Breast epithelium (tissue), 4 donors: Measurements from ENCODE around the gene ARID1B. TPM values are rescaled to one million over a fixed set of nuclear protein-coding genes. Genes with fewer than 3 reads are reported as not detected.

ENCODE experiments used
- DNase-seq, 2 donors: peaks; one replicate each; pipeline ENCODE4 v3.0.0-alpha.2; 2019; ENCODE audit warnings: low spot score in 2 of 2
- H3K27ac ChIP-seq, 2 donors: fragments of 200-600 bp; sonication (generic) in 1 of 2; one replicate each; pipeline ENCODE4 v1.5.1; 2016 to 2019; ENCODE audit warnings: mild to moderate bottlenecking in 1 of 2
- H3K27me3 ChIP-seq, 2 donors: fragments of 200-600 bp; sonication (generic) in 1 of 2; one replicate each; pipeline versions ENCODE4 v1.5.1 to v1.6.0; 2017 to 2019; ENCODE audit warnings: control low read depth in 1 of 2, mild to moderate bottlenecking in 1 of 2
- H3K36me3 ChIP-seq: fragments of 200-600 bp; one replicate; pipeline ENCODE4 v1.5.1; 2019
- H3K4me1 ChIP-seq, 2 donors: fragments of 200-600 bp; sonication (generic); one replicate each; pipeline ENCODE4 v1.5.1; 2016 to 2019; ENCODE audit warnings: control low read depth in 1 of 2
- H3K4me3 ChIP-seq, 3 donors: fragments of 200-600 bp; sonication (generic); 1 replicate in 2 of 3; 2 replicates in 1 of 3; pipeline ENCODE4 v1.5.1; 2016 to 2019; ENCODE audit warnings: mild to moderate bottlenecking in 3 of 3, moderate library complexity in 2 of 3
- H3K9me3 ChIP-seq, 2 donors: fragments of 200-600 bp; sonication (generic) in 1 of 2; one replicate each; pipeline ENCODE4 v1.5.1; 2016 to 2019; ENCODE audit warnings: control low read depth in 1 of 2
- POLR2A ChIP-seq: fragments of 450-650 bp; IDR thresholded peaks from one replicate; pipeline ENCODE4 v1.6.1; 2016; ENCODE audit warnings: antibody characterized with exemption, mild to moderate bottlenecking, moderate library complexity
- POLR2AphosphoS5 ChIP-seq, 3 donors: sonication (generic); formaldehyde crosslinking; IDR thresholded peaks; one replicate each; pipeline ENCODE4 v1.6.1; 2017; ENCODE audit warnings: antibody characterized with exemption in 3 of 3
- intact Hi-C: fragments of 100-400 bp; cut with DNase I; formaldehyde crosslinking; loops from one replicate; pipeline ENCODE4 v1.15.1; 2023; ENCODE audit warnings: low total_unique reads
- total RNA-seq, 3 donors: library from RNA; depleted of rRNA; stranded (reverse); fragments of >200 nt; gene quantifications; one replicate each; pipeline ENCODE4 v1.1.0, GENCODE V29; 2016
- TF ChIP-seq, protein P1 (sequence below), 3 donors: fragments of 450-650 bp; IDR thresholded peaks; one replicate each; pipeline ENCODE4 v1.5.1; 2016 to 2017; ENCODE audit warnings: antibody characterized with exemption in 3 of 3, mild to moderate bottlenecking in 3 of 3, moderate library complexity in 3 of 3

ARID1B gene
- total RNA-seq, 3 donors from 2014 or later: 99.9 to 205 (median 131) TPM

GRCh38 chr6:156916130-156916801, 139.1 kb downstream of the ARID1B start:
- H3K9me3 ChIP-seq: no peaks in the 10 kb centered on the region
- no peak overlapping the region for H3K27ac ChIP-seq
- DNase-seq: no peak
- no peaks in the 10 kb centered on the region for H3K27me3 ChIP-seq
- no peak overlapping the region for H3K4me3 ChIP-seq
- H3K36me3 ChIP-seq: no peaks in the 10 kb centered on the region
- no peak for TF ChIP-seq POLR2A
- TF ChIP-seq, protein P1, sequence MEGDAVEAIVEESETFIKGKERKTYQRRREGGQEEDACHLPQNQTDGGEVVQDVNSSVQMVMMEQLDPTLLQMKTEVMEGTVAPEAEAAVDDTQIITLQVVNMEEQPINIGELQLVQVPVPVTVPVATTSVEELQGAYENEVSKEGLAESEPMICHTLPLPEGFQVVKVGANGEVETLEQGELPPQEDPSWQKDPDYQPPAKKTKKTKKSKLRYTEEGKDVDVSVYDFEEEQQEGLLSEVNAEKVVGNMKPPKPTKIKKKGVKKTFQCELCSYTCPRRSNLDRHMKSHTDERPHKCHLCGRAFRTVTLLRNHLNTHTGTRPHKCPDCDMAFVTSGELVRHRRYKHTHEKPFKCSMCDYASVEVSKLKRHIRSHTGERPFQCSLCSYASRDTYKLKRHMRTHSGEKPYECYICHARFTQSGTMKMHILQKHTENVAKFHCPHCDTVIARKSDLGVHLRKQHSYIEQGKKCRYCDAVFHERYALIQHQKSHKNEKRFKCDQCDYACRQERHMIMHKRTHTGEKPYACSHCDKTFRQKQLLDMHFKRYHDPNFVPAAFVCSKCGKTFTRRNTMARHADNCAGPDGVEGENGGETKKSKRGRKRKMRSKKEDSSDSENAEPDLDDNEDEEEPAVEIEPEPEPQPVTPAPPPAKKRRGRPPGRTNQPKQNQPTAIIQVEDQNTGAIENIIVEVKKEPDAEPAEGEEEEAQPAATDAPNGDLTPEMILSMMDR (IDR thresholded peaks at IDR 0.05): no peak
- no peak for TF ChIP-seq POLR2AphosphoS5 (IDR thresholded peaks at IDR 0.05)
- no peaks in the 10 kb centered on the region for H3K4me1 ChIP-seq
- intact Hi-C loops: no loop called here

- no peak overlapping the region for H3K27ac ChIP-seq
Observed at GRCh38 chr6:156917213-156917612, 140.0 kb downstream of the ARID1B start.

DNA sequence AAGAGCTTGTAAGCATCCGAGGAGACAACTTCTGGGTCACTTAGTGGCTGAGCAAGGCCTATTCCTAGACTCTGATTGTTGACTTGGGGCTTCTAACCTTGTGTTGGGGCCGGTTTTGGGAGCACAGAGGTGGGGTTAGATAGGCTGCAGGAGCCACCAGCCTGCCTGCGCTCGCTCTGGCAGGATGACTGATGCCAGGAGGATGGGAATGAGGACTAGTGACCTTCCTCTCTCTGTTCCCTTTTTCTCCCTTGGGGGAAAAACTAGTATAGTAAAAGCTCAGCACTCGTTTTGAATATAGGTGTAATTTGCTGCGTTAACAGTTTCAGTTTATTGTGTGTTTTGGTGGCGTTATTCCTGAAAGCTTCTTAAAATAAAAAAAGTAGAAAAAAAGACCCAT, 141.5 kb downstream of the ARID1B start:
- no peaks in the 10 kb centered on the region for H3K4me1 ChIP-seq
- H3K9me3 ChIP-seq: no peaks in the 10 kb centered on the region
- no peaks in the 10 kb centered on the region for H3K27me3 ChIP-seq
- no peak overlapping the region for H3K27ac ChIP-seq
- no peaks in the 10 kb centered on the region for H3K36me3 ChIP-seq
- H3K4me3 ChIP-seq: no peak overlapping the region
- TF ChIP-seq POLR2AphosphoS5 (IDR thresholded peaks at IDR 0.05) (no peak), POLR2A (no peak)
- TF ChIP-seq, protein P1 (IDR thresholded peaks at IDR 0.05): no peak
- no peak for DNase-seq
- intact Hi-C loops: no loop called here

More at GRCh38 chr6:156917213-156917612, 140.0 kb downstream of the ARID1B start:
- TF ChIP-seq POLR2AphosphoS5 (IDR thresholded peaks at IDR 0.05): no peak
- TF ChIP-seq, protein P1 (IDR thresholded peaks at IDR 0.05): no peak
- TF ChIP-seq POLR2A: no peak
- Histone ChIP-seq H3K9me3 (no peaks in the 10 kb centered on the region), H3K36me3 (no peaks in the 10 kb centered on the region), H3K27me3 (no peaks in the 10 kb centered on the region), H3K4me1 (no peaks in the 10 kb centered on the region), H3K4me3 (no peak overlapping the region)
- intact Hi-C loops: no loop called here
- DNase-seq: no peak

GRCh38 chr6:156919370-156919769, 142.2 kb downstream of the ARID1B start:
- H3K27ac ChIP-seq: no peak overlapping the region
- no peaks in the 10 kb centered on the region for H3K36me3 ChIP-seq
- no peak overlapping the region for H3K4me3 ChIP-seq
- TF ChIP-seq POLR2AphosphoS5 (IDR thresholded peaks at IDR 0.05): no peak
- TF ChIP-seq, protein P1 (IDR thresholded peaks at IDR 0.05): no peak
- no peak for TF ChIP-seq POLR2A
- H3K27me3 ChIP-seq: no peaks in the 10 kb centered on the region
- no peaks in the 10 kb centered on the region for H3K4me1 ChIP-seq
- no peak for DNase-seq
- intact Hi-C loops: no loop called here
- H3K9me3 ChIP-seq: no peaks in the 10 kb centered on the region

DNA sequence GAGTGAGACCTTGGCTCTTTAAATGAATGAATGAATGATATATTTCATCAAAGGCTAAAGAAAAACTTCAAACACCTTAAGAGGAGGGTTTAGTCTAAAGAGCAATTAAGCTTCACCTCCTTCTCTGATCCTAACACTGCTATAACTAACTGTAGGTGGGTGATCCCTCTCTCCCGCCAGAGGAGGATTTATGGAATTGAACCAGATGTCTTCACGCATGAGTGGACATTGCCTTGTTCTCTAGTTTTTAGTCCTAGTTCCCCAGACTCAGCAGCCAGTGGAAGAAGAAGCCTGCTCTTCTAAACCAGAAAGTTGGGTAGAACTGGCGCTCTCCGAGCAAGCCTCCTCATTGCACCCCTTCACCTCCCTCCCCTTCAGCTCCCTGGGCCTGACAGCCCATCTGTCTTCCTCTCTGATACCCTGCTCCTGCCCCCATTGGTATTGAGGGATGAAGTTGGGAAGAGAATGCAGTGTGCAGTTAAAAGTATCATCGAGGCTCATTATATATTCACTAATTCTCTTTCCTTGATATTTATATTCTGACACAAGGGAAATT, 142.7 kb downstream of the ARID1B start:
- Histone ChIP-seq H3K27me3 (no peaks in the 10 kb centered on the region), H3K4me1 (no peaks in the 10 kb centered on the region), H3K4me3 (no peak overlapping the region), H3K36me3 (no peaks in the 10 kb centered on the region), H3K27ac (no peak overlapping the region), H3K9me3 (no peaks in the 10 kb centered on the region)
- intact Hi-C loops: no loop called here
- TF ChIP-seq POLR2A: no peak
- TF ChIP-seq POLR2AphosphoS5 (IDR thresholded peaks at IDR 0.05): no peak
- TF ChIP-seq, protein P1 (IDR thresholded peaks at IDR 0.05): no peak
- DNase-seq: no peak
